Activated naive CD8-positive, alpha-beta T cell treated with anti-CD3 and anti-CD28 coated beads, Interleukin-2, amount 10 ng/mL, durations not matched to agents 7 days and 5 days (primary cell): ENCODE data around the gene PNLIPRP1. TPM values are rescaled to one million over a fixed set of nuclear protein-coding genes. Genes with fewer than 3 reads are reported as not detected.

Experiments
- ATAC-seq: fragments of 150-1000 bp; cut with Tn5 transposase; one replicate; pipeline ENCODE4 v1.10.0; 2021; ENCODE audit warnings: low read depth, moderate library complexity
- POLR2A ChIA-PET: fragments of 350-600 bp; sonication (Branson Sonifier 250); formaldehyde crosslinking; loops from one replicate; lab custom pipeline; 2021; ENCODE audit warnings: antibody characterized with exemption; lab: Charles Lee
- DNase-seq: peaks from one replicate; pipeline ENCODE4 v3.0.0; 2021
- H3K27ac Mint-ChIP-seq: one replicate; pipeline ENCODE4 v1.8.0; 2022; ENCODE audit warnings: mild to moderate bottlenecking, mixed read lengths
- H3K27me3 Mint-ChIP-seq: one replicate; pipeline ENCODE4 v1.8.0; 2022; ENCODE audit warnings: mild to moderate bottlenecking, moderate library complexity, mixed read lengths
- H3K36me3 Mint-ChIP-seq: one replicate; pipeline ENCODE4 v1.8.0; 2021; ENCODE audit warnings: mild to moderate bottlenecking, mixed read lengths
- H3K4me1 Mint-ChIP-seq: one replicate; pipeline ENCODE4 v1.8.0; 2021; ENCODE audit warnings: mixed read lengths
- H3K4me3 Mint-ChIP-seq: one replicate; pipeline ENCODE4 v1.8.0; 2022; ENCODE audit warnings: mild to moderate bottlenecking, moderate library complexity, mixed read lengths
- H3K9me3 Mint-ChIP-seq: one replicate; pipeline ENCODE4 v1.8.0; 2021; ENCODE audit warnings: mixed read lengths
- total RNA-seq, 2 experiments: library from RNA; stranded (reverse); gene quantifications; one replicate each; pipeline ENCODE4 v1.2.3, GENCODE V29; 2021

The PNLIPRP1 gene
- total RNA-seq, 2 experiments from 2014 or later = not detected

GRCh38 chr10:116629340-116629739 is 38.6 kb downstream of the PNLIPRP1 start:
- H3K27me3 Mint-ChIP-seq = peaks cover 17% of the 10 kb centered on the region
- H3K4me3 Mint-ChIP-seq = no peak overlapping the region
- ATAC-seq (no peak), DNase-seq (no peak)
- H3K4me1 Mint-ChIP-seq = no peaks in the 10 kb centered on the region
- H3K9me3 Mint-ChIP-seq = no peaks in the 10 kb centered on the region
- no peak overlapping the region for H3K27ac Mint-ChIP-seq
- POLR2A ChIA-PET = interaction anchor here (0.6 kb wide), 1 partner anchor 168 kb away, joined by 6 read pairs; no protein-coding TSS in a partner anchor
- no peaks in the 10 kb centered on the region for H3K36me3 Mint-ChIP-seq

GRCh38 chr10:116630020-116630419 is 39.3 kb downstream of the PNLIPRP1 start:
- Mint-ChIP-seq H3K27ac (no peak overlapping the region), H3K4me1 (no peaks in the 10 kb centered on the region), H3K9me3 (no peaks in the 10 kb centered on the region), H3K27me3 (peaks cover 17% of the 10 kb centered on the region), H3K4me3 (no peak overlapping the region), H3K36me3 (no peaks in the 10 kb centered on the region)
- no peak for DNase-seq
- ATAC-seq = no peak
- POLR2A ChIA-PET = no interaction called here

- POLR2A ChIA-PET = no interaction called here
- no peaks in the 10 kb centered on the region for H3K4me1 Mint-ChIP-seq
- DNase-seq = no peak
- H3K36me3 Mint-ChIP-seq = no peaks in the 10 kb centered on the region
- H3K9me3 Mint-ChIP-seq = no peaks in the 10 kb centered on the region
- no peak for ATAC-seq
- no peak overlapping the region for H3K27ac Mint-ChIP-seq
- peaks cover 15% of the 10 kb centered on the region for H3K27me3 Mint-ChIP-seq
- H3K4me3 Mint-ChIP-seq = no peak overlapping the region
These were observed 41.1 kb downstream of the PNLIPRP1 start for GRCh38 chr10:116631871-116632295.

DNA sequence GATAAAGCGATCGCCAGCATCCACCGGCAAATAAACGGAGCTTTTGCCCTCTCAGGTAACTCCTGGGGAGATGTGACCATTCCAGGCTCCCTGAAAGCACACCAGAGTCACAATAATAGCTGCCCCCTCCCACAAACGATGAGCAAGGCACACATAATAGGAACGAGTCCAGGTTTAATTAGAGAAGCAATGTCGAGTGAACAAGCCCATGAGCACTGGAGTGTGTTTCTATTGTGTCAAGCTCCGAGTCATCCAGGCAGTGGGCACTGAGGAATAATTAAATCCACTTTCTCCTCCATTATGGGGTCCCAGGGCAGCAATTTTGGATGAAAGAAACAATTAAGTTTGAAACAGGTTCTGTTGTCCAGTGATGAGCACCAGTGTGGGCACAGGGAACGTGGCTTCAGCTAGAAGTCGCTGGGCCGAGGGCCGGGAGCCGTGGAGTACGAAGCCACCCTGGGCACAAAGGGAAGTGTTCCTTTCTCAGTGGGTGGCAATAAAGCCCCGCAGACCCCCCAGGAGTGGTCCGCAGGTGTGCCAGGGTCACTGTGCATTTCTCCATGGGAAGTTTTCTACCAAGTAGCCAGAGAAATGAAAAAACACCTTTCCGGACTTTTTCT is 41.9 kb downstream of the PNLIPRP1 start:
- no peak overlapping the region for H3K27ac Mint-ChIP-seq
- POLR2A ChIA-PET = no interaction called here
- peaks cover 14% of the 10 kb centered on the region for H3K27me3 Mint-ChIP-seq
- no peaks in the 10 kb centered on the region for H3K36me3 Mint-ChIP-seq
- H3K9me3 Mint-ChIP-seq = no peaks in the 10 kb centered on the region
- H3K4me3 Mint-ChIP-seq = no peak overlapping the region
- no peak for ATAC-seq
- no peaks in the 10 kb centered on the region for H3K4me1 Mint-ChIP-seq
- no peak for DNase-seq

GRCh38 chr10:116633216-116633600 is 42.4 kb downstream of the PNLIPRP1 start:
- ATAC-seq = no peak
- Mint-ChIP-seq H3K4me3 (no peak overlapping the region), H3K27ac (no peak overlapping the region), H3K27me3 (peaks cover 12% of the 10 kb centered on the region), H3K4me1 (peaks cover 2% of the 10 kb centered on the region), H3K9me3 (no peaks in the 10 kb centered on the region), H3K36me3 (no peaks in the 10 kb centered on the region)
- POLR2A ChIA-PET = no interaction called here
- no peak for DNase-seq

GRCh38 chr10:116634126-116634975 is 43.6 kb downstream of the PNLIPRP1 start:
- ATAC-seq (no peak), DNase-seq (no peak)
- Mint-ChIP-seq H3K9me3 (no peaks in the 10 kb centered on the region), H3K4me1 (peaks cover 2% of the 10 kb centered on the region), H3K27ac (no peak overlapping the region), H3K4me3 (no peak overlapping the region), H3K27me3 (peaks cover 7% of the 10 kb centered on the region), H3K36me3 (no peaks in the 10 kb centered on the region)
- POLR2A ChIA-PET = no interaction called here

GRCh38 chr10:116636385-116636784 is 45.6 kb downstream of the PNLIPRP1 start:
- POLR2A ChIA-PET = no interaction called here
- H3K36me3 Mint-ChIP-seq = no peaks in the 10 kb centered on the region
- no peak overlapping the region for H3K4me3 Mint-ChIP-seq
- ATAC-seq = no peak
- no peak overlapping the region for H3K27ac Mint-ChIP-seq
- H3K4me1 Mint-ChIP-seq = peaks cover 2% of the 10 kb centered on the region
- no peaks in the 10 kb centered on the region for H3K9me3 Mint-ChIP-seq
- DNase-seq = no peak
- H3K27me3 Mint-ChIP-seq = peaks cover 12% of the 10 kb centered on the region

DNA sequence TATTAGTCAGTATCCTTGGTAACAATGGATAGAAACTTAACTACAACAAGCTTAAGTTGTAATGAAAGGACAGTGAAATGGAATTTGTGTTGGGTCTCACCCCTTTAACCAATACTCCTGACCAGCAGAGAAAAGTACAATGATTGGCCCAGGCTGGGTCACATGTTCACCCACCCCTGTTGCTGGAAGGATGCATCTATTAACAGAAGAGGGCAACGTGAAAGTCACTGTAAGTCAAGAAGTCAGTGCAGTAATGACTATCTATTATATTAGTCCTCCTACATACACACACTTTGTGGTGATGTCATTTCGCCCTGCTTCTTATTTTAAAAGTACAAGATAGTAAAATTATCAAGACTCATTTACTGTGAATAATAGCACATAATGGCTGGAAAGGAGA is 46.2 kb downstream of the PNLIPRP1 start:
- Mint-ChIP-seq H3K9me3 (no peaks in the 10 kb centered on the region), H3K36me3 (no peaks in the 10 kb centered on the region), H3K4me1 (peaks cover 2% of the 10 kb centered on the region), H3K27me3 (peaks cover 12% of the 10 kb centered on the region), H3K27ac (no peak overlapping the region), H3K4me3 (no peak overlapping the region)
- POLR2A ChIA-PET = no interaction called here
- no peak for ATAC-seq
- DNase-seq = no peak

GRCh38 chr10:116637830-116638229 is 47.1 kb downstream of the PNLIPRP1 start:
- peak; percentile 39 for ATAC-seq
- H3K4me3 Mint-ChIP-seq = no peak overlapping the region

GRCh38 chr10:116646502-116646901 is 55.7 kb downstream of the PNLIPRP1 start:
- no peaks in the 10 kb centered on the region for H3K9me3 Mint-ChIP-seq
- no peak for DNase-seq
- H3K4me3 Mint-ChIP-seq = no peak overlapping the region
- no peak overlapping the region for H3K27ac Mint-ChIP-seq
- H3K27me3 Mint-ChIP-seq = peaks cover 2% of the 10 kb centered on the region
- POLR2A ChIA-PET = no interaction called here
- H3K36me3 Mint-ChIP-seq = no peaks in the 10 kb centered on the region
- no peak for ATAC-seq
- H3K4me1 Mint-ChIP-seq = no peaks in the 10 kb centered on the region

More at GRCh38 chr10:116637830-116638229, 47.1 kb downstream of the PNLIPRP1 start:
- H3K9me3 Mint-ChIP-seq = no peaks in the 10 kb centered on the region
- no peak overlapping the region for H3K27ac Mint-ChIP-seq
- DNase-seq = no peak
- H3K27me3 Mint-ChIP-seq = peaks cover 12% of the 10 kb centered on the region
- H3K4me1 Mint-ChIP-seq = peaks cover 2% of the 10 kb centered on the region
- POLR2A ChIA-PET = no interaction called here
- no peaks in the 10 kb centered on the region for H3K36me3 Mint-ChIP-seq

- Mint-ChIP-seq H3K4me3 (no peak overlapping the region), H3K9me3 (no peaks in the 10 kb centered on the region), H3K27me3 (peaks cover 5% of the 10 kb centered on the region)
These were observed 58.1 kb downstream of the PNLIPRP1 start for GRCh38 chr10:116648903-116649302.

GRCh38 chr10:116653885-116654284 is 63.1 kb downstream of the PNLIPRP1 start:
- H3K27me3 Mint-ChIP-seq = peaks cover 3% of the 10 kb centered on the region
- no peak for DNase-seq
- no peak overlapping the region for H3K27ac Mint-ChIP-seq
- no peak for ATAC-seq
- no peaks in the 10 kb centered on the region for H3K36me3 Mint-ChIP-seq
- no peaks in the 10 kb centered on the region for H3K4me1 Mint-ChIP-seq
- POLR2A ChIA-PET = no interaction called here
- H3K4me3 Mint-ChIP-seq = no peak overlapping the region
- no peaks in the 10 kb centered on the region for H3K9me3 Mint-ChIP-seq

More at GRCh38 chr10:116648903-116649302, 58.1 kb downstream of the PNLIPRP1 start:
- DNase-seq (no peak), ATAC-seq (no peak)
- no peak overlapping the region for H3K27ac Mint-ChIP-seq
- POLR2A ChIA-PET = no interaction called here
- no peaks in the 10 kb centered on the region for H3K36me3 Mint-ChIP-seq
- H3K4me1 Mint-ChIP-seq = no peaks in the 10 kb centered on the region

- H3K4me3 Mint-ChIP-seq = no peak overlapping the region
- no peaks in the 10 kb centered on the region for H3K4me1 Mint-ChIP-seq
- DNase-seq (no peak), ATAC-seq (no peak)
- no peaks in the 10 kb centered on the region for H3K9me3 Mint-ChIP-seq
- peaks cover 3% of the 10 kb centered on the region for H3K27me3 Mint-ChIP-seq
- no peak overlapping the region for H3K27ac Mint-ChIP-seq
- H3K36me3 Mint-ChIP-seq = no peaks in the 10 kb centered on the region
- POLR2A ChIA-PET = no interaction called here
These were observed 64.1 kb downstream of the PNLIPRP1 start for GRCh38 chr10:116654816-116655215.

DNA sequence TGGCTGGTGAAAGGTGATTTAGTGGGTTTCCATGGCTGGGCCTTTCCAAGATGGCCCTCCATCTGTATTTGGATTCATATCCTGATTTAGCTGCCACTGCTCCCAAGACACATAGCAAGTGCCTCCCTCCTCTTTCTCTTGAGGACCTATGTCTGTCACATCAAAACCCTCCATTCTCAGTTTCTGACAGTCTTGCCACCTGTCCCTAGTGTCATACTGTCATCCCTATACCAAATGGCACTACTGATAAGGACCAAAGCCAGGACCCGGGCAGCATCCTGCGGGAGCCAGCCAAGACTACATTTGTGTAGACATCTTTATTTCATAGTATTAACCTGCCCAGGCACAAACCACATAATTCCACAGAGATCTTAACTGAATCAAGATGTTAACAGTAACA is 64.8 kb downstream of the PNLIPRP1 start:
- no peaks in the 10 kb centered on the region for H3K4me1 Mint-ChIP-seq
- DNase-seq = no peak
- H3K27me3 Mint-ChIP-seq = peaks cover 3% of the 10 kb centered on the region
- no peaks in the 10 kb centered on the region for H3K36me3 Mint-ChIP-seq
- no peak overlapping the region for H3K27ac Mint-ChIP-seq
- no peaks in the 10 kb centered on the region for H3K9me3 Mint-ChIP-seq
- no peak overlapping the region for H3K4me3 Mint-ChIP-seq
- no peak for ATAC-seq
- POLR2A ChIA-PET = no interaction called here
